CD4-positive, alpha-beta T cell (primary cell): ENCODE results near the gene RYR3. TPM values are rescaled to one million over a fixed set of nuclear protein-coding genes. Genes with fewer than 3 reads are reported as not detected.

Source experiments
- ATAC-seq: fragments of 200-7000 bp; cut with Tn5 transposase; one replicate; pipeline ENCODE4 v1.10.0; 2022; ENCODE audit warnings: mild to moderate bottlenecking; ENCODE audit not compliant: poor library complexity
- CTCF ChIA-PET: fragments of 350-600 bp; sonication (Branson Sonifier 250); formaldehyde crosslinking; loops from one replicate; lab custom pipeline; 2021; ENCODE audit warnings: antibody characterized with exemption, inconsistent platforms; lab: Charles Lee
- POLR2A ChIA-PET: fragments of 350-600 bp; sonication (Branson Sonifier 250); formaldehyde crosslinking; loops from one replicate; lab custom pipeline; 2021; ENCODE audit warnings: antibody characterized with exemption, inconsistent platforms; lab: Charles Lee
- DNase-seq, 14 experiments: peaks; one replicate each; pipeline ENCODE4 v3.0.0-alpha.2; 2013 to 2020; ENCODE audit warnings: mixed read lengths in 2 of 14
- H3K27ac ChIP-seq, 2 donors: one replicate each; pipeline versions ENCODE4 v1.5.1 to v1.7.0; 2013; ENCODE audit warnings: low read length in 2 of 2, low read depth in 1 of 2, mild to moderate bottlenecking in 1 of 2
- H3K27me3 ChIP-seq, 2 experiments: 1 replicate in 1 of 2; 2 replicates in 1 of 2; pipeline versions ENCODE4 v1.6.1 to v1.7.0; 2013; ENCODE audit warnings: low read length in 2 of 2, control low read depth in 1 of 2, mild to moderate bottlenecking in 1 of 2, moderate library complexity in 1 of 2; ENCODE audit not compliant: insufficient read depth in 2 of 2, control insufficient read depth in 1 of 2
- H3K36me3 ChIP-seq: one replicate; pipeline ENCODE4 v1.6.1; 2013; ENCODE audit warnings: low read length, control low read depth; ENCODE audit not compliant: insufficient read depth
- H3K4me1 ChIP-seq: one replicate; pipeline ENCODE4 v1.6.1; 2013; ENCODE audit warnings: low read length, control low read depth; ENCODE audit not compliant: insufficient read depth
- H3K4me3 ChIP-seq: one replicate; pipeline ENCODE4 v1.5.1; 2013; ENCODE audit warnings: mild to moderate bottlenecking, low read length, moderate library complexity
- H3K9me3 ChIP-seq, 2 experiments: 1 replicate in 1 of 2; 2 replicates in 1 of 2; pipeline versions ENCODE4 v1.6.1 to v1.7.0; 2013; ENCODE audit warnings: low read length in 2 of 2, mild to moderate bottlenecking in 2 of 2, control low read depth in 1 of 2, moderate library complexity in 1 of 2; ENCODE audit not compliant: control insufficient read depth in 1 of 2, insufficient read depth in 1 of 2
- H3K27ac Mint-ChIP-seq: one replicate; pipeline ENCODE4 v1.8.0; 2020; ENCODE audit warnings: mixed read lengths
- H3K27me3 Mint-ChIP-seq: one replicate; pipeline ENCODE4 v1.8.0; 2021; ENCODE audit warnings: mixed read lengths
- H3K36me3 Mint-ChIP-seq: one replicate; pipeline ENCODE4 v1.8.0; 2021; ENCODE audit warnings: low read depth, mixed read lengths
- H3K4me1 Mint-ChIP-seq: one replicate; pipeline ENCODE4 v1.8.0; 2021; ENCODE audit warnings: low read depth, mixed read lengths
- H3K4me3 Mint-ChIP-seq: one replicate; pipeline ENCODE4 v1.8.0; 2020; ENCODE audit warnings: mild to moderate bottlenecking, mixed read lengths
- H3K9me3 Mint-ChIP-seq: one replicate; pipeline ENCODE4 v1.8.0; 2020; ENCODE audit warnings: mixed read lengths
- CTCF ChIP-seq: fragments of 200-600 bp; IDR thresholded peaks from one replicate; pipeline ENCODE4 v1.8.0; 2022; ENCODE audit warnings: antibody characterized with exemption, mild to moderate bottlenecking
- intact Hi-C, 2 experiments: fragments of 100-400 bp; cut with DNase I in 1 of 2; cut with micrococcal nuclease in 1 of 2; formaldehyde crosslinking; loops; one replicate each; pipeline versions ENCODE4 v1.15.1 to v1.9.0; 2023 to 2025; cut with DNase I, micrococcal nuclease
- total RNA-seq, 174 experiments: library from RNA in 2 of 174; stranded (reverse) in 2 of 174; gene quantifications; one replicate each; pipeline ENCODE4 v1.2.3 and lab custom pipeline; 2021 to 2026

RYR3 gene
- total RNA-seq, 2 experiments from 2014 or later: not detected

GRCh38 chr15:33443708-33444107 is 132.9 kb downstream of the RYR3 start:
- Mint-ChIP-seq H3K4me3 (no peak overlapping the region), H3K27me3 (peaks cover 40% of the 10 kb centered on the region), H3K9me3 (no peaks in the 10 kb centered on the region), H3K27ac (no peak overlapping the region), H3K4me1 (no peaks in the 10 kb centered on the region), H3K36me3 (no peaks in the 10 kb centered on the region)
- intact Hi-C loops: no loop called here
- H3K9me3 ChIP-seq: no peaks in the 10 kb centered on the region
- DNase-seq: no peak
- TF ChIP-seq CTCF: no peak
- H3K4me1 ChIP-seq: no peaks in the 10 kb centered on the region
- CTCF ChIA-PET: no interaction called here
- H3K4me3 ChIP-seq: no peak overlapping the region
- ATAC-seq: no peak
- H3K36me3 ChIP-seq: no peaks in the 10 kb centered on the region
- H3K27ac ChIP-seq: no peak overlapping the region
- H3K27me3 ChIP-seq: peaks cover 5 to 6% of the 10 kb centered on the region in 2 experiments
- POLR2A ChIA-PET: no interaction called here

GRCh38 chr15:33445984-33446383 is 135.2 kb downstream of the RYR3 start:
- Histone ChIP-seq H3K4me1 (no peaks in the 10 kb centered on the region), H3K4me3 (no peak overlapping the region), H3K9me3 (no peaks in the 10 kb centered on the region), H3K36me3 (no peaks in the 10 kb centered on the region), H3K27me3 (peaks cover 5 to 6% of the 10 kb centered on the region in 2 experiments), H3K27ac (no peak overlapping the region)
- CTCF ChIA-PET: no interaction called here
- Mint-ChIP-seq H3K4me3 (no peak overlapping the region), H3K4me1 (no peaks in the 10 kb centered on the region), H3K27ac (no peak overlapping the region), H3K27me3 (peaks cover 48% of the 10 kb centered on the region), H3K36me3 (no peaks in the 10 kb centered on the region), H3K9me3 (no peaks in the 10 kb centered on the region)
- intact Hi-C loops: no loop called here
- no peak for TF ChIP-seq CTCF
- POLR2A ChIA-PET: no interaction called here
- ATAC-seq (no peak), DNase-seq (no peak)

- Mint-ChIP-seq H3K27ac (no peak overlapping the region), H3K4me3 (no peak overlapping the region), H3K4me1 (no peaks in the 10 kb centered on the region), H3K27me3 (peaks cover 42% of the 10 kb centered on the region), H3K36me3 (no peaks in the 10 kb centered on the region), H3K9me3 (no peaks in the 10 kb centered on the region)
- ATAC-seq (no peak), DNase-seq (no peak)
- H3K27ac ChIP-seq: no peak overlapping the region
- H3K4me1 ChIP-seq: no peaks in the 10 kb centered on the region
- H3K9me3 ChIP-seq: no peaks in the 10 kb centered on the region
- H3K36me3 ChIP-seq: no peaks in the 10 kb centered on the region
- ChIA-PET POLR2A (no interaction called here), CTCF (no interaction called here)
- H3K4me3 ChIP-seq: no peak overlapping the region
- intact Hi-C loops: no loop called here
- H3K27me3 ChIP-seq: peaks cover 0 to 2% of the 10 kb centered on the region in 2 experiments
- TF ChIP-seq CTCF: no peak
These were observed 137.4 kb downstream of the RYR3 start for GRCh38 chr15:33448151-33448550.
